GM19035 (cell line): ENCODE data around the gene NUDT16L1.
A peak's percentile ranks its signal among the peaks of the same experiment; 100 is the strongest.
"Not testable (repeated sequence)": the region's sequence is repeated elsewhere in the genome, so short reads cannot be mapped to it uniquely, and the experiment has no call there.

Source experiments
- ATAC-seq: cut with Tn5 transposase; IDR thresholded peaks from one replicate; pipeline ENCODE4 v1.9.1; 2021; ENCODE audit not compliant: unreplicated experiment

Gene NUDT16L1

DNA sequence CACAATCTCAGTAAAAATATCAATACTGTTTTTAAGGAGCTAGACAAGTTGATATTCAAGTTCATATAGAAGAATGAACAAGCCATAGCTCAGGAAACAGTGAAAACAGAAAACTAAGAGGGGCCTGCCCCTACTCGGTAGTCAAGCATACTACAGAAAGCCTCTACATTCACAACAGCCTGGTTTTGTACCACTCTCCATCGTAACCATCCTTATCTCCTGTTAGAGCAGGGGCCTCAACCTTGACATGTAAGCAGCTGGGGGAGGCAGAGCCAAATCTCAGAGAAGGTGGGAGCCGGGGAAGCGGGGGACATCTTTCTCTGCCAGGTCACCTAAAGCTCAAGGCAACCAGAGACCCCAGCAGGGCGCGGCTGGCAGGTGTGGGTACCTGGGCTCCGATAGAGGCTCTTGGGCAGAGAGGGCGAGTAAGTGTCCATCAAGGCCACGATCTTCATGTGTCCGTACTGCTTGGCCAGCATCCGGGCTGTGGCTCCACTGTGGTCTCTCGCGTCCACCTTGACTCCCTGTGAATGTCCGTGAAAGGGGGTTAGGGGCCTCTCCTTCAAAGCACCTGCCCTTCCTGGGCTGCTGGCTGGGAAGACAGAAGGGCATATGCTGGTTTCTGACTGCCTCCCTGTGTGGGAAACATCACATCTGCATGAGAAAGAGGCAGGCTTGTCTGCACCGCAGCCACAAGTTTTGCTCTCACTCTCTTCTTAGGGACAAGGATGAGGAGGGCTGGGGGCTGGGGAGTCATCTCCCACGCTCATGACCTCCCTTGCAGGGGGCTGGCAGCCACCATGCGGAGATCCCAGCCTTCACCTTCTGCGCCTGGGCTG is 20.5 kb downstream of the NUDT16L1 start:
- no peak for ATAC-seq

DNA sequence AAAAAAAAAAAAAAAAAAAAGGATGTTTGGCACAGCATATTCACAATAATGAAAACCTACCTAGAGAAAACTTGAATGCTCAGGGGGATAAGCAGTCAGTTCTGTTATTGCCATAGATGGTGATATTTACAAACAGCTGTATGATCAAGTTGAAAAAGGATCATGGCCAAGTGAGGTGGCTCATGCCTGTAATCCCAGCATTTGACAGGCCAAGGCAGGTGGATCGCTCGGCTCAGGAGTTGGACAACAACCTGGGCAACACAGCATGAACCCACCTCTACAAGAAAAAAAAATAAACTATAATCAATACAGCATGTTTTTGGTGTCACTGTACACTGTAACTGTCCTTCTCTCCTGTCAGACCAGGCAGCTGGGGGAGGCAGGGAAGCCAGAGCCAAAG is 21.6 kb downstream of the NUDT16L1 start:
- no peak for ATAC-seq

DNA sequence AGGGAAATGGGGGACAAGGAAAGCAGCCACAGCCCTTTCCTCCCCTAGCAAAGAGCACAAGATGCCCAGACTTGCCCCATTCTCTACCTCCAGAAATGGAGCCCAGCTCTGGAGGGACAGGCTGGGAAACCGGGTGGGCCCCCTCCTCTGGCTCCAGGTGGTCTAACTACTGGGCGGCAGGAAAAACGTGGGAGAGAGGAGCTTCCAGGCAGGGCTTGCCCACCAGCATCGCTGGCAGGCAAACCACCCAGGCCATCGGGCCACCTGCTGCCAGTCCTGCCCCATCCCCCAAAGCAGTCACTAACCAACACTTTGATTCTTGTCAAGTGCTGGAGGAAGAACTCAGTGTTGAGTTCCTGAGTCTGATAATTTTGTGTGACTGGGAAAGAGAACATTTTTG is 25.1 kb downstream of the NUDT16L1 start:
- ATAC-seq = no peak

DNA sequence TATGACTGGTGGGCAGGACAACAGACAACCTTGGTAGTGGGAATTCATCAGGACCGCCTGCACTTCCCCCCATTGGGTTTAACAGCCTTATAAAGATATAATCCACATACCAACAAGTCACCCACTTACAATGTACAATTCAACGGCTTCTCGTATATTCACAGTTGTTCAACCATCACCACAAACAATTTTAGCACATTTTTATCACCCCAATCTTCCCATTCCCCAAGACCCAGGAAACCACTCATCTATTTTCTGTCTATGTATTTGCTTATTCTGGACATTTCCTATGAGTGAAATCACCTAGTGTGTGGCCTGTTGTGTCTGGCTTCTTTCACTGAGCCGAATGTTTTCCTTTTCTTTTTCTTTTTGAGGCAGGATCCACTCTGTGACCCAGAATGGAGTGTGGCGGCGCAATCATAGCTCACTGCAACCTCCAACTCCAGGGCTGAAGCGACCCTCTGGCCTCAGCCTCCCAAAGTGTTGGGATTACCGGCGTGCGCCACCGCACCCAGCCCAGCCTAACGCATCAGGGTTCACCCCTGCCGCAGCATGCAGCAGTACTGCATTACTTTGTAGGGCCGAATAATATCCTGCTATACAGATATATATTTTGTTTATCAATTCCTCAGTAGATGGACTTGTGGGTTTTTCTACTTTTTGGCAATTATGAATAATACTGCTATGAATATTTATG is 29.9 kb downstream of the NUDT16L1 start:
- no peak for ATAC-seq

DNA sequence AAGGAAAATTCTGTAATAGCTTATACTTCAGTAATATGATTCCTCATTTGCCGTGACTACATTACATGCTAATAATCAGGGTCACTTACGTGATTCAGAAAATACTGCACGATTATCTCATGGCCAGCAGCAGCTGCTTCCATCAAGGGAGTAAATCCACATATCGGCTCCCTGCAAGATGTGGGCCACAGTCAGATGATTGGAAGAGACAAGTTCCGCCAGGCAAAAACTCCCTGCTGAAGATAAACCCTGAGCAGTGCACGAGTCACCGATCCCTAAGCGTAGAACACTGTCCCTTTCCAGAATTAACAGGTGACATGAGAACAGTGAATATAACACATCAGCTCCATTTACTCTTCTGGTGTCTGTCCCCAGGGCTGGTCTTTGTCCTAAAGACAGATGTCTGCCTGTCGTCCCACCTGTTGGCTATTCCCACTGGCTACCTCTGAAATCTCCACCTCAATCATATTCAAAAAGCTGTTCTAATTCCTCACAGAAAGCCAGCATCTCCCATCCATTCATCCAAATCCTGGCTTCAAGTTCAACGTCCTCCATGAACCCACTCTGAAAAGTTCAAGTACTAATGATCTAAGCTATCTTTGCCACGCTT is 31.4 kb downstream of the NUDT16L1 start:
- ATAC-seq = no peak

DNA sequence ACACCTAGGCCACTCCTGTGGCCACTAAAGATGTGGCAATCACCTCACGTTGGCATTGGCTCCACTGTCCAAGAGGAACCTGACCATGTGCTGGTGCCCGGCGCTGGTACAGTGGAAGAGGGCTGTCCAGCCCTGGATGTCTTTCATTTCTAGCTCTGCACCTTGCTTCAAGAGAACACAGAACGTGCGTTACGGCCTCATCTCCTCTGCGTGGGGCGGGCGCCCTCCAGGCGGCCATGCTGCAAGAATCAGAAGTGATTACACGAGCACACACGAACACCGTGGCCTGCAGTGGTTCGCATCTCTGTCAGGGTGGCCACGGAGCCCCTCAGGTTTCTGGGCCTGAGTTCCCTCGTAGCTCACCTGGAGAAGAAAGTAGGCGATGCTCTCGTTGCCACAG is 33.3 kb downstream of the NUDT16L1 start:
- no peak for ATAC-seq

DNA sequence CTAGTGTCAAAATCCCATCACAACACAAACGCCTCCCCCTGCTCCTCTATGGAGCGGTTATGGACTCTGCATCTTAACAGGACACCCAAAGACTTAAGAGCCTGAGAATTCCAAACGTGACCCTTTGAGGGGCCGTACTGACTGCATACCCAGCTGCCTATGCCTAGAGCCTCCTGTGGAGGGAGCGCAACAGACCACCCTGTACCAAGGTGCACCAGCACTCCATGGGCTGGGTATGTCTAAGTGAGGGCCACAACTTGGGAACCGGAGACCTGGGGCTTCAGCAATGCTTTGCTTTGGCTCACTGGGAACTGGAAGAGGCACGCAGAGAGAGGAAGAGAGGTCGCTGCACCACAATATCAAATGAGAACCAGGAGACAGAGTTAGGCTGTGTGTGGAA is 35.3 kb downstream of the NUDT16L1 start:
- no peak for ATAC-seq

DNA sequence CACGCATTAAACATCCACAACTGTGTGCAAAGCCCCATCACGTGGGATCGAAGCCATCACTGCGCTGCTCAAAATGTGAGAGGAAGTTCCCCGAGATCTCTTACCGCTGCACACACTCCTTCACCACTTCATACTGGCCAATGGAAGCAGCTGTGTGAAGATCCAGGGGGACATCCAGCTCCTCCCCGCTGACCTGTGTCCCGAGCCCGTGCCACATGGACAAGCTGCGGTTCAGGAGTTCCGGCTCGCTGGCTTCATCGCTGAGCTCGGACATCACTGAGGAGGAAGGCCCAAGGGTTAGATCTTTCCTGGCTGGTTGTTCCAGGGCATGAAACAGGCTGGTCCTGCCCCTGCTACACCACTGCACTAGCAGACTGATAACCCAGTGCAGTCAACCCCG is 36.5 kb downstream of the NUDT16L1 start:
- ATAC-seq = no peak

DNA sequence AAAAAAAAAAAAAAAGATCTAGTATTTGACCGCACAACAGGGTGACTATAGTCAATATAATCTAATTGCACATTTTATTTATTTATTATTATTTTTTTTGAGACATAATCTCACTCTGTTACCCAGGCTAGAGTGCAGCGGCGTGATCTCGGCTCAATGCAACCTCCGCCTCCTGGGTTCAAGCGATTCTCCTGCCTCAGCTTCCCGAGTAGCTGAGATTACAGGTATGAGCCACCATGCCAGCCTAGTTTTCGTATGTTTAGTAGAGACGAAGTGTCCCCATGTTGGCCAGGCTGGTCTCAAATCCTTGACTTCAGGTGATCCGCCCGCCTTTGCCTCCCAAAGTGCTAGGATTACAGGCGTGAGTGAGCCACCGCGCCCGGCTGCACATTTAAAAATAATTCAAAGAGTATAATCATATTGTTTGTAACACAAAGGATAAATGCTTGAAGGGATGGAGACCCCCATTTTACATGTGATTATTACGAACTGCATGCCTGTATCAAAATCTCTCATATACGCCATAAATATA is 39.9 kb downstream of the NUDT16L1 start:
- no peak for ATAC-seq

DNA sequence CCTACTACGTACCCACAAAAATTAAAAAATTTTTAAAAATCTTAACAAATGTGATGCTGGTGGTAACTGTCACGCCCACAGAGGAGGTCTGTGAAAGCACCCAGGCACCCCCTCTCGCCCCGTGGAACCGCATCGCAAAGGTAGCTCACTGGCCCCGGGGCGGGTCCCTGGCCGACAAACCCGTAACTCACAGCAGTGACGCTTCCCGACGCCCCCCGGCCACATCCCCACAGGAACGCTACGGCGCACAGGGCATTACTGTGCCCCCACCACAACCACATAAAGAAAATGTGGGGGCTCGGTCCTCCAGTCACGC is 40.3 kb downstream of the NUDT16L1 start:
- peak; percentile 20 for ATAC-seq

DNA sequence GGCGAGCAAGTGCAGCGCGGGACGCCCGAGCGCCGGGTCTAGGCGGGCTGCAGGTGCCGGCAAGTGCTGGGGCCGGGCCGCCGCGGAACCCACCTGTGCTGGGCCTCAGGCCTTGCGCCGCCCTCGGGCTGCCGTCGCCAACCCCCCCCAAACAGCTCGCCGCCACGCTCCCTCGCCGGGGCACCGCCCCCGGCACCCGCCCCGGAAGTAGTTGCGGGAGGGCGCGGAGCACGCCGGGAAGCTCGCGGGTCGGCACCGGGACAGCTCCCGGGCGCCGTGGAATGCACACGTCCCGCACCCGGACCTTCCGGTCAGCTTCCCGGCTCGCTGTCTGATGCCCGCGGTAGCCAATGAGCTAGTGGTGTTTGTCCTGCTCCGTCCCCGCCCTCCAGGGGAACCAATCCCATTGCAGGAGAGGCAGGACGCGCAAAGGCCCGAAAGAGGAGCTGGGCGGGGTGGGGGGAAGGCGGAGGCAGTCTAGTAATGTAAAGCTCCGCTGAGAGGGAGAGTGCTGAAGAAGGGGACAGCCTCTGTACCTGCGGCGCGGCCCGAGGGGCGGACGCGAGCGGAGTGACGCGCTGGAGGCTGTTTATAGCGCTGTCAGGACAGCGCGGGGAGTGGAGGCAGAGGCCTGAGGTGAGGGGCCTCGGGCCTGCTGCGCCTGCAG is 40.8 kb downstream of the NUDT16L1 start, which contains the start of the genes ANKS3 and DNAAF8:
TSS of gene ANKS3 (minus strand) at position 209 of the 667 bp plus-strand sequence. CDS start 4,122 bp downstream, outside the sequence.
TSS of gene DNAAF8 (plus strand) at position 475 of the 667 bp plus-strand sequence. CDS start 1,978 bp downstream, outside the sequence.
- ATAC-seq = peak; percentile 74

DNA sequence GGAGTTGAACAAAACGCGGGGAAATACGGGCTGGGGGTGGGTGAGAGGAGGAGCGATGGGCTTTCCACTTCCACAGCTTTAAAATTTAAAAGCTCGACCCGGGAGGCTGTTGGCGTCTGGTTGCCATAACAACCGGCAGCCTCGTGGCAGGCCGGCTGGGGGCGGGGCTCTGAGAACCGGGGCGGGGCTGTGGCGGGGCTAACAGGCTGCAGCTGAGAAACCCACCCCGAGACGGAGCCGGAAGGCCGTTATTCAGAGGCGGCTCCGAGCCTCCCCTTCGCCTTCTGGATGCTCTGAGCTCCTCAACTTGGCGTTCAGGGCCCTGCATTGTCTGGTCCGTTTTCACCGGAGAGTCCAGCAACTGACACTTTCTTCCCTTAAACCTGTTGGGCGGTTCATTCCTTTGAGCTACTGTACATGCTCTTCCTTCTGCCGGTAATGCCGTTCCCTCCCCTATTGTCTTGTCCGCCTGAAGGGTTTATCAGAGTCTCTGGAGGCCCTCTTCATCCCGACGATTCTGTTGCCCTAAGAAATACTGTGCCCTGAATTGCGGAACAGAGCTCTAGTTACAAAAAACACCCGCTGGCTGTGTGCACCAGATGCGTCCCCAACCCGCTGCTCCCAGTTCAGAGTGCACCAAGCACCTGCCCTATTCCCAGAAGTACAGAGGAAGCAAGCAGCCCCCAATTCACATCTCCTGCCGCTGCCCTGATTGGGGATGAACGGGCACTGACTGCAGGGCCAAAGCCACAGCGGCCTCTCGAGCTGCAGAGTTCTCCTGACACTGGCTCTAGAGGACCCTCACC is 41.6 kb downstream of the NUDT16L1 start:
- ATAC-seq = peak; percentile 66

DNA sequence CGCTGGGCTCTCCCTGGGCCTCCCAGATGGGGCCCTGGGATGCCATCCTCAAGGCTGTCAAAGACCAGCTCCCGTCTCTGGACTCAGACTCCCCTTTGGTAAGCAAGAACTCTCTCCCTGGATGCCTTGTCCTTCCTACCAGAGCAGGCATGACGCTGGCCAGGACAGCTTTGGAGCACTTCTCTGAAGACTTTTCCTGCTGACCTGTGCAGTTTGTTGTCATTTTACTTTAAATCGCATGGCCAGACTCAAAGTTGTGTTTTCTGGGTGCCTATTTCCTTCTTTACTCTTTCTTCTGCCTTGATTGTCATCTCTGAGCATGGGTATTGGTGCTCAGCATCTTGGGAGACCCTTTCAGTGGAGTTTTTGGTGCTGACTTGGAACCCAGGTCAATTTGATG is 43.2 kb downstream of the NUDT16L1 start:
- no peak for ATAC-seq

DNA sequence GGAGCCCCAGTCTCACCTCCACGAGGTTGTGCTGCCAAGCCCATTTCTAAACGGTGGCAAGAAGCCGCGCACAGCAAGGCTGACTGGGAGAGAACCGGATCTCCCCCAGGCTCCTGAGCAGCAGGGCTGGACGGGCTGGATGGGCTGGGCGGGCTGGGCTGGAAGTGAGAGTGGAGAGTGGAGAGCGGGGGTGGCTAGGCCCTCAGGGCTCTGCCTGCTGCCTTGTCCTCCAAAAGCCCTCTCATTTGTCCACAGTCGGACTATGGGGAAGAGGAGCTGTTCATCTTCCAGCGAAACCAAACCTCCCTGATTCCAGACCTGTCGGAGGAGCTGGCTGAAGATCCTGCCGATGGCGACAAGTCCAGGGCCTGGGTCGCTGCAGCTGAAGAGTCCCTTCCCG is 44.2 kb downstream of the NUDT16L1 start:
- no peak for ATAC-seq

DNA sequence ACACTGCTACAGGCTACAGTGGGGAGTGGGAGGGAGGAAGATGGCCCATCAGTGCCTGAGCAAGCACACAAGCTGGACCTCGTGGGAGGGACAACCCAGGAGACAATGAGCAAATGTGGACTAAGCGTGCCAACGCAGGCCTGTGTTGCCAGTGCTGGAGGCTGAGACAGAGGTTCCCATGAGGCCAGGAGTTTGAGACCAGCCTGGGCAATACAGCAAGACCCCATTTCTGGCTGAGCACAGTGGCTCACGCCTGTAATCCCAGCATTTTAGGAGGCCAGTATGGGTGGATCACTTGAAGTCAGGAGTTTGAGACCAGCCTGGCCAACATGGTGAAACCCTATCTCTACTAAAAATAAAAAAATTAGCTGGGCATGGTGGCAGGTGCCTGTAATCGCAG is 45.0 kb downstream of the NUDT16L1 start:
- ATAC-seq = not testable (repeated sequence)

DNA sequence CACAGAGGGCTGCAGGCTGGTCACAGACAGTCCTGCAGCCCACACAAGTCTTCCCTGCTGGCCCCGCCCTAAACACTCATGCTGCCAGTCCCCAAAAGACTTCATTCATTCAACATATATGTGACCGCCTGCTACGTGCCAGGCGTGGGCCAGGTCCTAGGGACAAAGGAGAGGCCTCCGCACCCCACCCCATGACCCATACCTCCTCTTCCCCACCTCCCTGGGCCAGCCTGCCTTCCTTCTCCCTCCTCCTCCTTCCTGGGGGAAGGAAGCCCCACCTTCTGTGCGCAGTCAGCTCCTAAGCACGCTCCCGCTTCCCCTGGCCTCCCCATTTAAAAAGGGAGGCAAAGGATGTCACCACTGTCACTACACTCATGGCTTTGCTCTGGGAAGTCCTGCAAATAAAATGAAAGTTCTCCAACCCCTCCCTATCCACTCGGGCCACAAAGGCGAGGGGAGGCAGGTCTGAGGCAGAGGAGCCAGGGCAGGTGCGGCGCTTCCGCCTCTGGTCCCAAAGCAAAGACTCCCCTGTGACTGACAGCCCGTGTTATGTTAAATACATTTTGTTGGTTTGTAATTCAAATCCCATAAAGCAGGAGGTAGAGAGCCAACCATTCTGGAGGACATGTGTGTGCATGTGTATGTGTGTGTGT is 50.0 kb downstream of the NUDT16L1 start:
- ATAC-seq = no peak

DNA sequence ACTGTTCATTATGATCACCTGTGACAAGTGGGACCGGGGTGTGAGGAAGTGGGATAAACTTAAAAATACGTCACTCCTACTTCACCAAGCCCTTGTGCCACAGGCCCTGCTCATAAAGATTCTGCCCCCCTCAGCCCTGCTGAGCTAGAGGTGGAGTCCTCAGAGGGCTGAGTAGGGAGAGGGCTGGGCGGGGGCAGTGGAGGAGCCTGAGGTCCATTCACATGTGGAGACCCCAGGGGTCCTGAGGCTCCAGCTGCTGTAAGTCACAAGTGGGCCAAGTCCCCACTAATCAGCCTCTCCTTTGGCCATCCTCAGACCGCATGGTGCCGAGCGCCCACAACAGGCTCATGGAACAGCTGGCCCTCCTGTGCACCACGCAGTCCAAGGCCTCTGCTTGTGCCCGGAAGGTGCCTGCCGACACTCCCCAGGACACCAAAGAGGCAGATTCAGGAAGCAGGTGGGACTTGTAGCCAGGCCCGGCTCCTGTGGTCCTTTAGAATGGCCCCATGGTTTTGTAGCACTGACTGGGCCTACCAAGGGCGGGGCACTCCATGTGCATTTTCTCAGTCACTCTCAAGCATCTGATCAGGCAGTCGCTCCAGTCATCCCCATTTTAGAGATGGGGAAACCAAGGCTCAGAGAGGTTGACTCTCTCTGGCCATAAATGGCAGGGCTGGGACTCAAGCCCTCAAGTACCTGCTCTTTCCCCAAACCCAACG is 51.4 kb downstream of the NUDT16L1 start:
- ATAC-seq = no peak

DNA sequence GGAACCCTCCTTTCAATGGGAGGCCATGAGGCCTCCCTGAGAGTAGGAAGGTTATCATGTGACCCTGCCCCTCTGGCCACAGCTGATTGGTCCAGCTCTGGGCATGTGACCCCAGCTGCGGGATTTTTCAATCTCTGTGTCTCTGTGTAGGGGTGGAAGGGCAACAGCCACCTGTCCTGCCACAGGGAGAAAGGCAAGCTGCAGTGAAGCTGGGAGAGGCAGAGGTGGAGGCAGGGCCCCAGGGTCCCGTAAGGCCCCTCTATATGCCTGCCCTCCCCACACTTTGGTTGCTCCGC is 51.9 kb downstream of the NUDT16L1 start:
- ATAC-seq = no peak
